HL-60 (cell line): ENCODE results near the gene CNOT10.
"Not testable (repeated sequence)": the region's sequence is repeated elsewhere in the genome, so short reads cannot be mapped to it uniquely, and the experiment has no call there.

Experiments used
- DNase-seq, 2 experiments: peaks; one replicate each; pipeline ENCODE4 v3.0.0-alpha.2; 2010 to 2020; ENCODE audit warnings: low read depth in 1 of 2, low spot score in 1 of 2
- H3K27ac ChIP-seq: fragments of 250-450 bp; sonication (Bioruptor Pico); replicated peaks from 2 replicates; pipeline ENCODE4 v1.5.1; 2020; ENCODE audit warnings: mild to moderate bottlenecking, moderate library complexity
- H3K27me3 ChIP-seq: fragments of 250-450 bp; sonication (Bioruptor Pico); 2 replicates; pipeline ENCODE4 v1.5.1; 2021; ENCODE audit warnings: mild to moderate bottlenecking, moderate library complexity; ENCODE audit not compliant: insufficient read depth, poor library complexity, severe bottlenecking
- H3K4me3 ChIP-seq: replicated peaks from 2 replicates; pipeline ENCODE4 v1.5.1; 2011; ENCODE audit warnings: mild to moderate bottlenecking, control low read depth, low read length; ENCODE audit not compliant: insufficient read depth
- CTCF ChIP-seq: IDR thresholded peaks from one replicate; pipeline ENCODE4 v1.5.1; 2011; ENCODE audit warnings: low read length, control low read depth, inconsistent platforms; ENCODE audit not compliant: insufficient read depth
- GABPA ChIP-seq: IDR thresholded peaks from 2 replicates; pipeline ENCODE4 v1.6.1; 2012; ENCODE audit warnings: low read depth
- POLR2AphosphoS5 ChIP-seq: IDR thresholded peaks from 2 replicates; pipeline ENCODE4 v1.6.1; 2012; ENCODE audit warnings: low read depth
- REST ChIP-seq: IDR thresholded peaks from 2 replicates; pipeline ENCODE4 v1.6.1; 2012; ENCODE audit warnings: low read depth; ENCODE audit not compliant: insufficient replicate concordance
- SPI1 ChIP-seq: IDR thresholded peaks from 2 replicates; pipeline ENCODE4 v1.6.1; 2012; ENCODE audit warnings: low read depth, mild to moderate bottlenecking, borderline replicate concordance

The CNOT10 gene

GRCh38 chr3:32794487-32795308, 109.7 kb downstream of the CNOT10 start:
- no peaks in the 10 kb centered on the region for H3K27me3 ChIP-seq
- H3K4me3 ChIP-seq = no peak overlapping the region
- H3K27ac ChIP-seq = no peak overlapping the region
- no peak for DNase-seq
- TF ChIP-seq POLR2AphosphoS5 (no peak), CTCF (no peak), REST (no peak), SPI1 (no peak), GABPA (no peak)

GRCh38 chr3:32796384-32796950, 111.5 kb downstream of the CNOT10 start:
- H3K27ac ChIP-seq, H3K27me3 ChIP-seq, DNase-seq, H3K4me3 ChIP-seq: not testable (repeated sequence)

- Histone ChIP-seq H3K27me3 (no peaks in the 10 kb centered on the region), H3K4me3 (no peak overlapping the region), H3K27ac (no peak overlapping the region)
- DNase-seq = no peak
- no peak for TF ChIP-seq GABPA
- no peak for TF ChIP-seq REST
- TF ChIP-seq POLR2AphosphoS5 = no peak
- TF ChIP-seq CTCF = no peak
- no peak for TF ChIP-seq SPI1
Measured at GRCh38 chr3:32797776-32798175, 112.8 kb downstream of the CNOT10 start.

GRCh38 chr3:32801440-32801839, 116.5 kb downstream of the CNOT10 start:
- not testable (repeated sequence) for H3K27ac ChIP-seq, H3K4me3 ChIP-seq, DNase-seq, H3K27me3 ChIP-seq

- no peak for DNase-seq
- no peak for TF ChIP-seq CTCF
- no peak for TF ChIP-seq GABPA
- TF ChIP-seq POLR2AphosphoS5 = no peak
- TF ChIP-seq SPI1 = no peak
- no peak for TF ChIP-seq REST
- peaks cover 13% of the 10 kb centered on the region for H3K27me3 ChIP-seq
- no peak overlapping the region for H3K27ac ChIP-seq
- no peak overlapping the region for H3K4me3 ChIP-seq
Measured at GRCh38 chr3:32813180-32813579, 128.2 kb downstream of the CNOT10 start.
